ENCODE measurements around the gene AP1G2.

AP1G2 gene

DNA sequence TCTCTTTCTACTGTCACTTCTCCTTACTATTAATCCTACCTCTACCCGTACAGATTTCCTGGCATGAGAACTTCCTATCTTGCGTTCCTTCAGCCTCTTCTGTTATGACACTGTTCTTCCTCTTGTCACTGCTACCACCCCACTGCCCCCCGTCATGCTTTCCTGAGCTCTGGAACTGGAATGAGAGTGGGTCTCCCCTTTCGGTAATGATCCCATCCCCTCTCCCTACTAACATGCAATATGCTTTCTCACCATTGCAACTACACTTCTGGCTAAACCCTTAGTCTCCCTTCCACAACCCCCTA lies 4.9 kb upstream of the AP1G2 start:
- no peak for DNase-seq

DNA sequence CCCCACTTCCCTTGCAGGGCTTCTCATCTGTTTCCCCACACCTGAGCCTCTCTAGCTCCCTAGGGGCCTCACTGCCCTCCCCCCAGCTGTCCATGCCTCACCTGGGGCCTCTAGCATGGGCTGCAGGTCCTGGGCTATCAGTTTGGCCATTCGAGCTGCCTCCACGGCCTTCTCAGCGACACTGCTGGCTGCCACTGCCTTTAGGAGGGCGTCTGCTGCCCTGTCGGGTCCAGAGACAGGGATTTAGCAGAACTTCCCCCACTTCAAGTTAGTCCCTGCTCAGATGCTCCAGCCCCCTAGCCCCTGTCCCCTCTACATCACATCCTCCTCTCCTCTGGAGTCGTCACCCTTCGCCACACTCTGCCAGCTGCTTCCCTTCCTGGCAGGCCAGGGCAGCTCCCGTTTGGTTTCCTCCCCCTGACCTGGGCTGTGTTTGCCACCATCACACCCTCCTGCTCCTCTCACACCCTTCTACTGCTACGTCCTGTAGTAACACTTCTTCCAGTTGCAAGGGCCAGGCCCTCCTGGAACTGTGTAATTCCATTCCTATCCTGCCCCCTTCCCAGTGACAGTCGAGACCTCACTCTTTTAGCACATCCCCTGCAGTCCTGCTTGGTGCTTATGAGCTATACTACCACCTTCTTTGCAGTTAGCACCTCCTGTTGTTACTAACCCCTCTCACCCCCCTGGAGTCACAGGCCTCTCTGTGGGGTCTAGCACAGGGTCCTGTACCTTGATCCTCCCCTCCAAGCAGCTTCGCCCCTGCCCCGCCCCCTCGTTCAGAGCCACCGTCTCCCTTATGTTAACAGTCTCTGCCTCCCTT lies 4.3 kb upstream of the AP1G2 start:
- no peak for DNase-seq

DNA sequence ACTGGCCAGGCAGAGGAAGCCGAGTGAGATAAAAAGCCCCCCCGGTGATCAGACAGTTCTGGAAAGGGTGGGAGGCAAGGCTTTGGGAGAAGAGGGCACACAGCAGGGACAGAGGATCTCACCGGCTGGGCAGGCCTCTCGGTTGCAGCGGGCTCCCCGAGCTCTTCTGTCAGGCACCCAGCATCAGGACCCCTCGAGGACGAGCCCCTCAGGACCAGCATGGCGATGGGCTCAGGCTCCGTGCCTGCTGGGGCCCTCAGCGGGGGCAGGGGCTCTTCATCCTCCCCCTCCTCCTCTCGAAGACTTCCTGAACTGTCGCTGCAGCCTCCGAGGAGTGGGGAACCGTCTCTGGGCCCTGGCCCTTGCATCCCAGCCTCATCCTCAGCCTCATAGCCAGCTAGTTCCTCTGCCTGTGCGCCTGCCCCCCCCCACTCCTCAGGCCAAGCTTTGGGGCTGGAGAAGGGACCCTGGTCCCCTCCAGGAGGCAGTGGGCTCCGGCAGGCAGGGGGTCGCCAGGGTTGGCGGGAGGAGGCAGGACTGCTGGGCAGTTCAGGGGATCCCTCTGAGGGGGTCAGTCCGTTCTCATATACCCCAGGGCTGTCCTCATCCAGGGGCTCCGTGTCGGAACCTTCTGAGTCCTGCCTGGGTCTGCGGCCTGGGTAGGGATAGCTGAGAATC lies 3.4 kb upstream of the AP1G2 start:
- no peak for DNase-seq

DNA sequence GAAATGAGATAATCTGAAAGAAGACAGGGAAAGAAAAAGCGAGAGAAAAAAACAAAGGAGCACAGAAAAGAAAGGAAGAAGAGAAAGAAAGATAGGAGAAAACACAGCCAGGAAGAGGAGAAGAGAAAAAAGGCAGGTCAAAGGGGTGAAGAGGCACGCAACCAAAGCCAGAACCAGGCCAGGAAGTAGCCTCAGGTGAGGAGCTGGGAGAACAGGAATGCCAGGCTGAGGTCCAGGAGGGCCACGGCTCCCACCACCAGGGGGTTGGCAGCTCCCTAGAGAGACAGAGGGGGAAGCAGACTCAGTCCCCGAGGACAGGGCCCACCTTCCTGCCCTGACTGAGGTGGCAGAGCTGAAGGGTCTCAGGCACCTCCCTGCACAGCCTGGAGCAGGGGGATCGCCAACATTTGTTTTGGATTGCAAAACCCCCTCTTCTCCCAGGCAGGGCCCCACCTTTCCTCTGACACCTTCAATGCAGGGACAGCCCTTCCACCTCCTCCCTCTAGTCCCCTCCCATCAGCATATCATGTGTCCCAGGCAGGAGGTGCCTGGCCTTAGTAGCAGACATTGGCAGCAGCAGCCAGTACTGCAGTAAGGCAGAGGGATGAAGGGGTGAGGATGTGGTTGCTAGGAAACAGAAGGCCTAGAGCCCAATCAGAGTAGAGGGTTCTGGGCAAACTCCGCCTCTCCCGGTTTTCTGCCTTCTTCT lies 2.0 kb upstream of the AP1G2 start:
- peak in 49 of 58 donors; percentile 22 to 94 (median 69) for DNase-seq

DNA sequence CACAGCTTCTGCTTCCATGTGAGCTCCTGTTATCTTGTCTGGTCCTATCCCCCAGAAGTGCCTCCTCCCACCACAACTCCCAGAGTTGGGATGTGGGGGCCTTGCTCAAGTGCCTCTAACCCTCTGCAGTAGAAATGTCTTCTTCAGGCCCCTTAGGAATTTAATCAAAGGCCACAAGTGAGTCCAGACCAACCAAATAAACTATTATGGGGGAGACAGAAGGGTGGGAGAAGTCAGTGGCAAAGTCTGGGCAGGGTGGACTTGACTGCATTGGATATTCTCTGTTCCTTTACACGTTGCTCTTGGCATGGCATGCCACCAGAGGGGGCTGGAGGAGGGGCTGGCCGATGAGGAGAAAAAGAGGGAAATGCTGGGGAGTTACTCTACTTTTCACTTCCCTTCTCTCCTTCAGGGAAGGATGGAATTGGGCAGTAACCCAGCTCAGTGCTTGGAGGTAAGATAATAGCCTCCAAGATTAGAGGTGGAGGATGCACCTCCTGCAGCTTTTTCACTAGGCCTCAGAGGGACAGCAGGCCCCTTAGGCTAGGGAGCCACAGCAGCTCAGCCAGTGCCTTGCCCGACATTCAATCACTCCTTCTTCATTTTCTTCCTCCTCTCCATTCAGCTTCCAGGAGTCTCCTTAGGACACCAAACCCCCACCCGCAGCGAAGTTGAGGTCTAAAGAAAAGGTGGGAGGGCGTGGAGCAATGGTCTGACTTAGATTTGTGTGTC lies 1.2 kb upstream of the AP1G2 start:
- peak in 7 of 58 donors; percentile 19 to 44 (median 30) for DNase-seq

DNA sequence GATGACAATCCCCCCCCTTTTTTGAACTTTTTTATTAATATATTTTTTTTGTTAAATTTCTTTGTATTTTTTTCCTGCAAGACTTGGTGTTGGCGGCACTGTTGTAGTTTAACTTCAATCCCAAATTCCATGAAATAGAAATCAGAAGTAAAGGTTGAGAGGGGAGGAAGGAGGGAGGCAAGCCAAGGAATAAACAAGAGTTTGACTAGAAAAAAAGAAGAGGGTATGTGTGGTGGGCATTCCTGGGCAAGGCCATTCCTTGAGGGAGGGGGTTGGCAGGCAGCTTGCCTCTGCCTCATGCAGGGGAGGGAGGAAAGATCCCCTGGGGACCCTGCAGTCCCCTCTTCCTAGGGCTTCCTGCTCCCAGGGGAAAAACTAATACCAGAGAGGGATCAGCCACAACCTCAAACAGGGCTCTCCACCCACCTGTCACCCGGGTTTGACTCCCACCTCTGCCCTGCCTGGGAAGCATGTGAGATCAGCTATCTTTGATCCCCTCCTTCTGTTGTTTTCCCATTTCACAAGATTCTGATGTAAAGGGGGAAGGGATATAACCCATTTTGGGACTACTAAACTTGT lies 519 bp upstream of the AP1G2 start:
- peak in 2 of 58 donors; percentile 38 to 56 for DNase-seq

DNA sequence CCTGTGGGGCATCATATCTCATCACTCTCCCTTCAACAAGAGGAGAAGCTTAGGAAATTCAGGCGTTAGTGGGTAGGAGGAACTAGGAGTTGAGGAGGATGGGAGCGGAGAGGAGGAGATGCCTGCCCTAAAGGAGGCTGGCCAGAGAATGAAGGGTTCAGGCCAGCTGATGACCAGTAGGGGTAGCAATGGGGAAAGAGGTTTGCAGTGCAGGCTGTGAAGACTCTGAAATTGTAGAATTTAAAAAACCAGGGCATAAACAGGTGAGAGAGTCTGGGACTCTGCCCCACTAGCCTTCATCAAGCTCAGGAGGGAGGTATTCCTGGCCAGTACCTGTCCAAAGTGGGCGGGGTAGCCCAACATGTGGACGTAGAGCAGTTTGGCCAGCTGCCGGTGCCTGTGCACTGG lies 809 bp downstream of the AP1G2 start:
- DNase-seq, result peak in 1 of 58 donors; percentile 53

DNA sequence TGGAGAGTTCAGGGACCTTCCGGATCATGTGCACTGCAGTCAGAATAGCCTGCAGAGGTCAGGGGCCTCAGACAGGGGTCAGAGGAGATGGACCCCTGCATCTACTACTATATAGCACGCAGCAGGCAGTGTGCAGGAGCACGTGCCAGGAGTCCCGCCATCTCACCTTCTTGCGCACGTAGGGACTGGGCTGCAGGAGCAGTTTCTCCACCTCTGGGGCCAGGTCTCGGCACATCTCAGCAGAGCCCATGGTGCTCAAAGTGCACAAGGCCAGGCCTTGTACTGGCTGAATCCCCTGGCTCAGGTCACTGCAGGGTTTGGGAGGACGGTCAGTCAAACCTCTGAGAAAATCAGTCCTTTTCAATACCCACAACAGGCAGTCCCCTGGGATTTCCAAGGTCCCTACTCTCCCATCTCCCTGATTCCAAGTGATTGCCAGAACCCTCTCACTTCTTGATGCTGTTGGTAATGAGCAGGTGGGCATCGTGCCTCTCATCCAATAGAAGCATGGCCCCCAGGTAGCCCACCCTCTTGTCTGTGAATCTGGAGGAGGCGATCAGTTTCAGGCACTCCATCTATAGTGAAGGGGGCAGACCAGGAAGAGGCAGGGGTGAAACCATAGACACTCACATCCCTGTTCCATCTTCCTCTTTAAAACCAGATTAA lies 1.3 kb downstream of the AP1G2 start:
- DNase-seq, result no peak

DNA sequence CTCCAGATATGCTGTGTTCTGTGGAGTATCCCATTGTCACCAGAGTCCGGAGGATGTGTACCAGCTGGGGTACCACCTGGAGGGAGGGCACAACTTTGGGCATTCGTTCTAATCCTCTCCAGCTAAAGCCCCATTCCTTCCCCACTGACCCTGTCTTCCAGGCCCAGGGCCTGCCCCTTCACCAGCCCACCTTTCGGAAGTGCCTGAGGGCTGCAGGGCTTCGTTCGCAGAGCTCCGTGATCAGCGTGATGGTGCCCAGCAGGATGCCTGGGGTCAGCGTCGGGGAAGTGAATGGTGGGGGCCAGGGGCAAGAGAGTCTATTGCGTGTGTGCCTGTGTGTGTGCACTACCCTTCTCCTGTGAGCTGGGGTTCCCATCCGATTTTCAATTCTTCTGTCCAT lies 2.0 kb downstream of the AP1G2 start:
- no peak for DNase-seq

DNA sequence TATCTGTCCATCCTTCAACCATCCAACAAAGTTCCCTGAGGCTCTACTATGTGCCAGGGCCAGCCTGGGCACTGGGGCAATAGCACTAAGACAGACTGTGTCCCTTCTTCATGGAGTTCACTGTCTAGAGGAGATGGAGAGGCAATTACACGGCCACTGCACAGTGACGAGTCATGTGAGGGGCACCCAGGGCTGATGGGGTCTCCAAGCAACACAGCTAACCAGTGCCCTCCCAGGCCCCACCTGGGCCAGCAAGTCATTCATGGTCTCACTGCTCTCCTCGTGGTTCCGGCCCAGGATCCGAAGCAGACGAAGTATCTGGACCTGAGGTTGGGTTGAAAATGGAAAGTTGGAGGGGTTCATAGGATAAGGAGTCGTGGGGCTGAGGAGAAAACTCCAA lies 2.7 kb downstream of the AP1G2 start:
- no peak for DNase-seq

DNA sequence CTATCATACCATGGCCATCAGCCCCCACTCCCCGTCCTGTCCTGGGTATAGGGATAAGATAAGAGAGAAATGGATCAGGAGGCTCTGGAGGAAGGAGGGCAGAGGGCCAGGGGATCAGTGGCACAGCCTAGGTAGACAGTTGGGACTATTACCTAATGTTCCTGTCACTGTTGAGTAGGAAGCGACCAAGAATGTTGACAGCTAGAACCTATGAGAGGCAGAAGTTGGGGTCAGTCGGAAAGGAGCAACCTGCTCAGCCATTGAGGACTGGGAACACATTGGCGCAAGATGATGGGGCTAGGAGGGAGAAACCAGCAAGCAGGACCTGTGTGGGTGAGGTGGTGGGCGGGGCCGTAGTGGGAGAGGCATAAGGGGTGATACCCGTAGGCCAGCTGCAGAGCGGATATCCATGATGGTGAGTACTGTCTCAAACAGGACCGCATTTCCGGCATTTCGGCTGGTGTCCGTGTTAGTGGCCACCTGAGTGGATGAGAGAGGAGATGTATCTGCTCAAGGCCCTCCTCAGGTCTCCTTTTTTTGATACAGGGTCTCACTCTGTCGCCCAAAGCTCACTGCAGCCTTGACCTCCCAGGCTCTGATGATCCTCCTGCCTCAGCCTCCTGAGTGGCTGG lies 3.3 kb downstream of the AP1G2 start:
- no peak for DNase-seq

DNA sequence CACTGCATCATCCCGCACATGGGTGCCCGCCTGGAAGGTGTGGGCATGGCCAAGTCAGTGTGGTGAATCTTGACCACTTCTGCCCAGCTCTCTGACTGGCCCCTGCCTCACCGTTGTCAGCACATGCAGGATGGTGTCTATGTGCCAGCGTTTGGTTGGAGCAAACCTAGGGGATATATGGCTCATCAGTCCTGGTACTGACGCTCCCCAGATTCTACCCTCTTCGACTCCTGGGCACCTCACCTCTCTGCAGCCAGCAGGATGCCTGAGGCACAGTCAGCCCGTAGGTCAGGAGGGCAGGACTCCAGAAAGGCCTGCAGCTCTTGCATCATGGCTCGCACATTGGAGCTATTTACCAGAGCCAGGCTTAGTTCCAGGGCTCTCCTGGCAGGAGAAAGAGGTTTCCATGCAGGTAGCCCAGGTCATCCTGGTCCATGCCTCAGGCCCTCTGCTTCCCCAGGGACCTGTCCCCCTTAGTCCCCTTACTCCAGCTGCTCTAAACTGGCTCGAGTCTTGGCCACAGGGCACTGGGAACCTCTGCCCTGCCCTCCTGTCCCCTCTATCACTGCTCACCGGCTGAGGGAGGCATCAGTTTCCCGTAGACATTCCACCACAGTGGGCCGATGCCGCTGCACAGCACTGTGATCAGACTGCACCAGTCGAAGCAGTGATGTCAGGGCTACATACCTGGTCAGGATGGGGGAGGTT lies 4.0 kb downstream of the AP1G2 start:
- no peak for DNase-seq

DNA sequence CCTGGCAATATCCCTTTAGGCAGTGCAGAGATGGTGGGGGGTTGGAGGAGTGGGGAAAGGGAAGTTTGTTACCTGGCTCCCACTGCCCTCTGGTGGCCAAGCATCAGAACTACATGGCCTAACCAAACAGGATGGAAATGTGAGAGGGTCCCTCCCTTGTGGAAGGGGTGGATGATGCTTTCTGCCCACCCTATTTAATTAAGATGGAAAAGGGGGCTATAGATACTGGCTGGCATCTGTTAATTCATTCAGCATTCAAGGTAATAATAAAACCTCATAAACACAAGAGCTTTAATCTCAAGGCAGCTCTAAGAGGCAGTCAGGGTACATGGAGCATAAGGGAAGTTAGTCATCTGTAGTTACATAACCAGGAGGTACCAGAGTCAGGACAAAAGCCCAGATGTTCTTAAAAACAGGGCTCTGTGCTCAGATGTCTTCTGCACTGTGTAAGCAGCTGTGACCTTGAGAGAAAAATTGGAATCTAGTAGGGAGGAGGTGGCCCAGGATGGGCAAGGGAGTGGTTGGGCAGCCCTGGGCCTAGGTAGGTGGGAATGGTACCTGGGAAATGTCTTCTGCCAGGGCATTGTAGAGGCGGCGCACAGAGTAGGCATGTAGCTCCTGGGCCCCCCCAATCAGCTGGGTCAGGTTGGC lies 4.6 kb downstream of the AP1G2 start:
- peak in 36 of 58 donors; percentile 11 to 72 (median 38) for DNase-seq

DNA sequence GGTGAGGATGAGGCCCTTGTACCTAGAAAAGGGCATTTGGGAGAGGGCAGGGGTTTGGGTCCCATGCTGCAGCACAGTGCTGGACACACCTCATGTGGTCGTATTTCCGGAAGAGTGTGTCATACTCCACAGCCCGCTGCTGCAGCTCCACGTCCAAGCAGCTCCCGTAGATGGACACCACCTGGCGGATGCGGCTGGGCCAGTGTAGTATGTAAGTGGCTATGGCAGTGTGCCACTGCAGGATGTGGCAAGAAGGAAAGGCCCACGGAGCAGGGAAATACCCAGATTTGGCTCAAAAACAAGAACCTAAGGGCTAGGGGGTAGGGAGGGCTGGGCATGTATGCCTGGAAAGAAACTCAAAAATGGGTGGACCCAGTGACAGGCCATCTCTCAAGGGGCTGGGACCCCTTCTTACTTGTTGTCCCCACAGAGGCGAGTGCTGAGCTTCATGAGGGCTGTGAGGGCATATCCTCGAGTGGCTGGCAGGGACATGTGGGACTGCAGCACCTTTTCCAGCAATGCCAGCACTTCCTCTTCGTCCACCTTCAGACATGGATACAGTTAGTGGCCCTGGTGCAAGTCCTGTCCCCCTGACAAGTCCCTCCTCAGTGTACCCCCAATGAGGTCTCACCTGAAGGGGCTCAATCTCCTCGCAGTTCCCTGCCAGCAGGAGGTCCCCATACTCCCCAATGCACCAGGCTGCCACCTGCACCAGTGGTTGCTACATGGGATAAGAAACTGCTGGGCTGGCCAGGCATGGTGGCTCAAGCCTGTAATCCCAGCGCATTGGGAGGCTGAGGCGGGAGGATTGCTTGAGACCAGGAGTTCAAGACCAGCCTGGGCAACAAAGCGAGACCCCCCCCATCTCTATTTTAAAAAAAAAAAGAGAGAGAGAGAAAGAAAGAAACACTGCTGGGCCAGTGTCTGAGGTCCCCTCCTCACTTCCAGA lies 5.4 kb downstream of the AP1G2 start:
- peak in 1 of 58 donors; percentile 43 for DNase-seq

DNA sequence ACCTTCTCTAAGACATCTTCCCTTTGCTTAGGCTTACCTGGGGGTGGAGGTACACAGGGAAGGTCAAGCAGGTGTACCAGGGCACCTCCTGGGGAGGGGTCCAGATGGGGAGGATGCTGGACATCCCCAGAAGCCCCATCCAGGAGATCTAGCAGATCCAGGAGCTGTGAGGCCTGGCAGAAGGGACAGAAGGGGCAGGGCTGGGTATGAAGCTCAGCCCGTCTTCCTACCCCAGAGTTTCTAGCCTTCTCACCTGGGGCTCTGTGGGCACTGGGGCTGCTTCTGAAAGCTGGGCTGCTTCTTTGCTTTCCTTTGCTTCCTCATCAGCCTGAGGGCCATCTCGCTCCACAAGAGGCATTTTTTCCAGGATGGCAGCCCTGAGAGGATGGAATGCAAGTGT lies 6.3 kb downstream of the AP1G2 start:
- DNase-seq, result no peak

DNA sequence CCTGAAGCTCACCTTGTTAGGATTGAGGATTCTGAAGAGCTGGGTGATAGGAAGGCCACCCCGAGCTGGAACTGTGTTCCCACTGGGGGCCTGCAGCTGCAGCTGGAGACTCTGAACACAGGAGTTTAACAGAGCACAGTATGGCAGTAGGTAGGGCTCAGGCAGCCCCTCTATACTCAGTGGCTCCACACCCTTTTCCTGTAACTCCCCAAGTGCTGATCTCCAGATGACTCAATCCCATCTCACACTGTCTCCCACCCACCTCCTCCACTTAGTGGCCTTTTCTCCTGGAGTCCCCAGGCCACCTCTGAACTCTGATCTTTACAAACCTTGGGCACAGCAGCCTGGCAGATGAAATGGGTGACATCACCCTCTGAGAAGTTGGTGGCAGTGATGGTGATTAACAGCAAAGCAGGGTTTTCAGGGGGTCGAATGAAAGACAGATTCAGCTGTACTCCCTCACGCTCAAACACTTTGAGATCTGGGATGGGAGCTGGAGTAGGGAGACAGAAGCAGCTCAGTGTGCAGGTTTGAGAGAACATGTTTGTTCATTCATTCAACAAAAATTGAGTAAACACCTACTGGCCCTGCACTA lies 7.6 kb downstream of the AP1G2 start:
- no peak for DNase-seq
